GM21447 (cell line): ENCODE data around the gene AHI1.

ENCODE experiments used
- ATAC-seq: cut with Tn5 transposase; IDR thresholded peaks from one replicate; pipeline ENCODE4 v1.9.1; 2021; ENCODE audit not compliant: unreplicated experiment

AHI1 gene

DNA sequence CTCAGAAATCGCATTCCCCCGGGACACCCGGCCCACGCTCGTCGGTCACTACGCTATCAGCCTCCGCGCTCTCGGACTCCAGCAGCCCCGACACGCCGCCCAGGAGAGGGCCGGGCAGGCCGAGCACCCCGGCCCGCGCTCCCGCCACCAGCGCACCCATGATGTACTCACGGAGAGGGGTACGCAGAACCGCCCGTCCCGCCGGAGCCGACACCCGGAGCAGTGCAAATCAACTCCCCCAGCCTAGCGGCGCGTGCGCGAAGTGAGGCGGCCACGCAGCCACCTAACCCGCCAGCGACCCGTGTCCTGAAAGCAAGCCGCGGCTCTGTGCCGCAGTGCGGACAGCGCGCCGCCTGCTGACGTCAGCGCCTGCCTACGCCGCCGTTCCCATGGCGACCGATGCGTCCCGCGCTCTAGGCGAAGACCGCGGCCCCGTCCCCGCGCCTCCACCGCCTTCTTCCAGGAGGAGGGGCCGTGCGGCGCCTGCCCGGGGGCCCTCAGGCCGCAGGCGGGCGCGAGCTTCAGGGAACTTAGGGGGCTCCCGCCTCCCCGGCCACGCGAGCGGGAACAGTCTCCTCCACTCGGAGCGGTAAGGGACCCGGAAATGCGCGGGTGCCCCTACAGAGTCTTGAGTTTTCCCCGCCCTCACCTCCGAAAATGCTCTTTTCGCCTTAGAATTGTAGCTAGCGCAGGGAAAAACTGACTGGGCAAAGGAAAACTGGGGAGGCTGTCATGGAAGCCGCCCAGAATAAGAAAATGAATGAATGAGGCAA is at the start of gene AHI1:
Gene AHI1, minus strand, starts transcription at position 329 of the 773 bp plus-strand sequence. CDS start 5,503 bp downstream, outside the sequence.
- peak; percentile 90 for ATAC-seq

DNA sequence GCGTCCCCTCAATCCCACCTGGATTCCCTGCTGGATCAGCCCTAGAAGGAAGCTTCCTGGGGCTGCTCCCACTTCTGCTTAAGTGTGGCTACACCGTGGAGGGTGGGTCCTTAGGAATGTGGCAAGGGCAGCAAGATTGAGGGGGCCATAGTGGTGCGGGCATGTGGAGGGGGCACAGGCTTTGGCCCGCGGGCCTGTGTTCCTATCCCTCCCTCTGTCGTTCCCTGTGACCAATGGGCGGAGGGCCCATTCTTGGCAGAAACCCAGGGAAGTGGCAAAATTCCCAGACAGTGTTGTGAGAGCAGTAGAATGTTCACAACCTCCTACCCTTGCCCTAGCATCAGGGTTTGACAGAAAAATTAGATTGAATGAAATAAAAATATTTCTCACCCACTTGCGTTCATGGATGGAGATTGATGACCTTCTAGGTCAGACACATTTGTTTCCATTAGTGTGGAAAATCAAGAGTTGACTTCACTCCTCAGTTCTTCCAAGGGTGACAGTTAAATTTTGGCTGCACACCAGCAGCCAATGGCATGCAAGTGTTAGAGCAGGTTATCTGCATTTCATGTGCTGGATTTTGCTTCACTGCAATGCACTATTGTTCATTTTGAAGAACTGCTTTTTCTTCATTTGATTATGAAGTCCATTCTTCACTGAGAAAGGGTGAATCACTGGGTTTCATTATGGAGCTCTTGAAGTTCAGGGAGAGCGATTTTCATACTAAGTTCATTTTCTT is 49.3 kb upstream of the AHI1 start:
- ATAC-seq = no peak

DNA sequence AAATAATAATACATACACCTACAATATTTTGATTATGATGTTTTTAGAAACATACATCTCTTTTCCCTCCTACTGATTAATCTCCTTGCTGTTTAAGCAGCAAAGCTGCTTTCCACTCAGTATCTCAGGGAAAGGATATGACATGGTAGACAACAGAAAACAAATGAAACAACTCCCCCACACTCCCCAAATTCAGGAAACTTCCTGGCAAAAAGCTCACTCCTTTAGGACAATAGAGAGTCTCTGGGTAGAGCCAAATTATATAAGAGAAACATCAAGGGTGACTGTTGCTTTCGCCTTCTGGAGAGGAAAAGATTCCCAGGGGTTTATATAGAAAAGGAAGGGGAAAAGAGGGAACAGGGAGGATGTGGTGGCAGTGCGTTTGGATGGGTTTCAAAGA is 48.7 kb upstream of the AHI1 start:
- no peak for ATAC-seq

DNA sequence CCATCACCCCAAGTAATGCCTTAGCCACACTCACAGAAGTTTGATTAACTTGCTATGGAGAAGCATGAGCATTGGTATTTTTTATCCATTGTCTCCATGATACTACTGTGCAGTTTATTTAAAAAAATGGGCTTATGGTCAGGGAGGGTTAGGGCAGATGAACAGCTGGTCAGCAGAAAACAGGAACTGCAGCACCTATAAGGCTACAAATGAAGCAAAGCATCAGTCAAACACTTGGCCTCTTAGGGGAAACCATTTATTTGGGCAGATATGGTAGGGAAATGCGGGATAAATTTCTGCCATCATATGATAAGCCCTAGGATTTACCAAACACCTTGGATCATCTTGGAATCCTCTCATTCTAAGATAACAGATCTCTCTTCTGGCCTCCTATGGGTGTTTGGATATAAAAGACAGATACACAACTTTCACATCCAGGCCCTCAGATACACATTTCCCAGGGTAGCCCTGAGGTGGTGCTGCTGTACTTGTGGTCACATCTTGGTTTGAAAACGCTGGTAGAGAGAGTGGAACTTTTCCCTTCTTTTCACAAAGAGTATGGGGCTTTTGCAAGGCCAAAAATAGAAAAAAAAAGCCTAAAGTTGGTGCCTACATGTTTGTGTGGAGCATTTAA is 42.8 kb upstream of the AHI1 start:
- ATAC-seq = no peak

DNA sequence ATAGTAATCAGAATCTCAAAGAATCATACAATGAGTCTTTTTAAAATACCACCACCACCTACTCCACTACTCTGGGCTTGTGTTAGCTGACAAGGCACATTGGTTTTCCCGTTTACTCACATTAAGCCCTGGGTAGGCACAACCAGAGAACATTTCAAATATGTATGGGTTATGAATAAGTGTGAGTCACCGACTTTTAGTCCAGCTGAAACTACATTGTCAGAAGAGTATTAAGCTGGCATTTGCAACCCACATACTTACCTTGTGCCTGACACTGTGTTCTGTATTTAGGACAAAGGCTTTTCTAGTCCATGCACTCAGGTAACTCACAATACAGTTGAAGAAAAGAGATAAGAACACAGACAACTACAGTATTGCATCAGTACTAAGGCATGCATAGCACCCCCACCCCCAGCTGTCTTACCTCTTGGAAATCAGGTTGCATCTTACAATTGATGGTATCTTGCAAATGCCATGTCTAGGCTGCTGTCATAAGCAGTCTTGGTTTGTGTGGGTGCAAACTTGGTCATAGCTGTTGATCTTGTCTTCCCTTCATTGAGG is 40.3 kb upstream of the AHI1 start:
- no peak for ATAC-seq

DNA sequence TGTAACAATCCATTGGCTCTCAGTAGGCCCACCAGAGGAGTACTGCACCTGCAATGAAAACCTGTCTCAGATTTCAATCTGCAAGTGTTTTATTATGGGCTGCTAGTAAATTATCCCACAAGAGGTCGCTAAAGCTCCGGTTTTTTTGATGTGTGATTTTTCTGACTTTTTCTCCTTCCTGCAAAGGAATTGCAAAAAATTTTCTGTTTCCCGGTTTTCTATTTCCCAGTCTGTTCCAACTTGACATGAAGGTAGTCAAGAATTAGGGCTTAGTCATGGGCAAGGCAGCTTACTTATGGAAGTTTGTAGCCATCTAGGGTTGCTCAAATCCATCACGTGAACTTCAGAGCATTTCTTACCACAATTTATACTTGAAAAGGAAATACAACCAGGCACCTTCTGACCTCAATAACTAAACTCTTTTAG is 38.5 kb upstream of the AHI1 start:
- ATAC-seq = no peak

DNA sequence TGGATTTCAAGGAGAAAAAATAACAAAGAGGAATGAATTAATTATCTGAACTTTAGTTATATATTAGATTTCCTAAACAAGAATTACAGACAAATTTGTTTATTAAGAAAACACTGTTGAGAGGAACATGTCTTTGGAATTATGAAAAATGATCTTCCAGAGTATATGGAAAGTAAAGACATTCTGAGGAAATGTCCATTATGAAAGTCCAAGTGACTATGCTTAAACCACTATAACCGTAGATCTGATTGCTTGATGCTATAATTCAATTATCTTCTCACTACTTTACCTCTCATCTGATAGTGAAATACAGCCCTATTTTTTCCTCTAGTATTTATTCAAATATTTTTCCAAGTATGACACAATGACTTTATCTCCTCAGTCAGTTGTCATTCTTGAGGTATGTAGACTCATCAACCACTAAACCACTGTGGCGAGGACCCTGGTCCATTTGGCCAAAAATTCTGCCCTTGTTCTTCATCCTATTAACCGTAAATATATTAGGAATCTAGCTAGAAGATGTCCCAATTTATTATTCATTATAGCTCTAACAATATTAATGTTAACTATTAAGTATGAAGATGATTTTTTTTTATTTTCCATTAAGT is 37.3 kb upstream of the AHI1 start:
- ATAC-seq = no peak

DNA sequence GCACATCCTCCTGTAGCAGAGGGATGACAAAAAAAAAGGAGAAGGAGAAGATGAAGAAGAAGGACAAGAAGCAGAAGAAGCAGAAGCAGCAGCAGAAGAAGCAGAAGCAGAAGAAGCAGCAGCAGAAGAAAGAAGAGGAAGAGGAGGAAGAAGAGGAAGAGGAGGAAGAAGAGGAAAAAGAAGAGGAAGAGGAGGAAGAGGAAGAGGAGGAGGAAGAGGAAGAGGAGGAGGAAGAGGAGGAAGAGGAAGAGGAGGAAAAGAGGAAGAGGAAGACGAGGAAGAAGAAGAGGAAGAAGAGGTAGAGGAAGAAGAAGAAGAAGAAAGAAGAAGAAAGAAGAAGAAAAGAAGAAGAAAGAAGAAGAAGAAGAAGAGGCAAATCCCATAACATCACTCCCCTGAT is 35.0 kb upstream of the AHI1 start:
- ATAC-seq = no peak

DNA sequence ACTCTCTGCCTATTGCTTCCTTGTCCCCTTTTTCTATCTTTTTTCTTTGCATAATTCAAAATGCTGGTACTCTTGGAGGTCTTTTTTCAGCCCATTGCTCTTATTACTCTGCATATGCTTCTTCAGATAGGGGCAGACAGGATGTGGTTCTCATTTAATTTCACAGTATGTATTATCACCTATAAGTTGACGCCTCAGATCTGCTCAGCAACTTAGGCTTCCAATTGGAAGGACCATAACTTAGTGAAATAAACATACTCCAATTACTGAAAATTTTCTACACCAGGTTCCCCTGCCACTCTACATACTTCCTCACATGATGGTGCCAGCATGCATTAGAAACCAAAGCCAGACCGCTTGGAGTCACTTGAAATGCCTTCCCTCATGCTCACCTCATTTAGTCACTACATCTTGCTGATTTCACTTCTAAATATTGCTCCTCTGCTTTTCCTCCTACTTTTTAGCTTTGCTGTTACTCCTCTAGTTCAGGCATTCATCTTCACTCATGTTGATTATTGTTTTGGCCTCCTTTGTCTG is 34.5 kb upstream of the AHI1 start:
- ATAC-seq = no peak

DNA sequence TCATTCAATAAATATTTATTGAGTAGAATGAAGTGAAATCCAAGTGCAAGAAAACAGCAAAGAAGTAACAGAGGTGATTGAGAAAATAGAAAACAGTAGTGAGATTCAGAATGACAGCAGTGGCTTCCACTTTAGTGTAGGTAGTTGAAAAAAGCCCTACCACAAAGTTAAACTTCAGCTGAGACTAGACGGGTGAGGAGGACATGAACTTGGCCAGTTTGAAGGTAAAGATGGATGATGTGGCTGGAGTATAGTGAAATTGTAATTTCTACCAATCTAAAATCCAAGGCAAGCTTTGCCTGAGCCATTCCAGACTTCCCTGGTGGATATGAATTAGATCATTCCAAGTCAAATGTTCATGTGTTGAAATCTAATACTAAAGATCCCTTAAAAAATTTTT is 32.6 kb upstream of the AHI1 start:
- no peak for ATAC-seq

DNA sequence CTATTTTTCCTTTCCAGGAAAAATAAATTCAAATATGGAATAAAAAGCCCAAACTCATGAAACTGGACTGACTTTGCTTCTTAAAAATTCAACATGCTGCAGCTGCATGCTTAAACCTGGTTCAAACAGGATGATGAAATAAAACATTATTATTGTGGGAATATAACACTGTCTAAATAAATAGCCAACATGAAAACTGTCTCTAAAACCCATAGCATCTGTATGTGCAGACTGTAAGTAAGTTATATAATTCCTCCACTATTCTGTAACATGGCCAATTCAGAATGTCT is 30.4 kb upstream of the AHI1 start:
- ATAC-seq = no peak

DNA sequence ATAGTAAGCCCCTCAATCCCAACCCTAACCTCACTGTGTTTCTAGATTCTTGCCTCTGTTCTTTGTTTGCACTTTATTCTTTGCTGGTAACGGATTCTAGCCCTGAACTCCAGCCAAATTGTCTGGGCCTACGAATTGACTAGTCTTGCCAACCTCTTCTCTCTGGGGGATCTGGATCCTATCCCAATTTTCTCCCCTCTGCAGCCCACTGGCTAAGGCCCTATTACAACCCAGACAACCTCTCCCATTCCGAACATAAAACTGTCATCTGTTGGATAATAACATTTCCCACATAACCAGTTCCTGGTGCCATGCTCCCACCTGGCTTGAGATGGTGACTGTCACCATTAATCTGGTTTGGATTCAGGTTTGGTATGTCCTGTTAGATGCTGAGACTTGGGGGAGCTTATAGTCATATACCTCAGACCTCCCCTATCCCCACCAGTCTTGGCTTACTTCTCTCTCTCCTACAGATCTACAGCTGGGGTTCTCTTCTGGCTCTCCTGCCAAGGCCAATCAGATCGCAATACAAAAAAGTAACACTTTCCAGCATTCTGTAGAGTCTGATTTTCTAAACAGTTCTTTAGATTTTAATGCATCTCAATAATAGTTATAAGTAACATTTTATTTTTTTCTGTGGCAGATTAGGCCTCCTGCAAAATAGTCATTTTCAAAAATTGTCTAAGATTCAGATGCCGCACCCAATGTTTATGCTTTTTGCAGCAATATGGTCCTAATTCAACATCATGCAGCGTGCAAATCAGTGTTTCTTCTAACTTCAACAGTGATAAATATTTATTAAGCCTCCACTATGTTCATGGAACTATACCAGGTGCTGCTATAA is 29.8 kb upstream of the AHI1 start:
- no peak for ATAC-seq

DNA sequence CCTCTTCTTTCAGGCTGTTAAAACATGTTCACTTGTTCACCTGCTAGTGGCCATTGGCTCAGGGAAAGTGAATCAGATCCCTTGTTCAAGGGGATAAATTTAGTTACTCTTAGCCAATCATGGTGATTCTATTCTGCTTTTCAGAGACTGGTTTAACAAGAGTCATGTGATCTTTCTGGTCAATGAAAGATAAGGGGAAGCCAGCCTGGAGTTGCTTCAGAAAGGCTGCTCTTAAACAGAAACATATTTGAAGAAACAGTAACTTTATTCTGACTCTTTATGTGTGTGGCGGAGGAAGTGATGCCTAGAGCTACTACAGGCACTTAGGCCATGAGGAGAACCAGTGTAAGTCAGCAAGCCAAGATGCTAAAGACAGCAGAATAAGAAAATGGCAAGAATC is 28.1 kb upstream of the AHI1 start:
- ATAC-seq = no peak

DNA sequence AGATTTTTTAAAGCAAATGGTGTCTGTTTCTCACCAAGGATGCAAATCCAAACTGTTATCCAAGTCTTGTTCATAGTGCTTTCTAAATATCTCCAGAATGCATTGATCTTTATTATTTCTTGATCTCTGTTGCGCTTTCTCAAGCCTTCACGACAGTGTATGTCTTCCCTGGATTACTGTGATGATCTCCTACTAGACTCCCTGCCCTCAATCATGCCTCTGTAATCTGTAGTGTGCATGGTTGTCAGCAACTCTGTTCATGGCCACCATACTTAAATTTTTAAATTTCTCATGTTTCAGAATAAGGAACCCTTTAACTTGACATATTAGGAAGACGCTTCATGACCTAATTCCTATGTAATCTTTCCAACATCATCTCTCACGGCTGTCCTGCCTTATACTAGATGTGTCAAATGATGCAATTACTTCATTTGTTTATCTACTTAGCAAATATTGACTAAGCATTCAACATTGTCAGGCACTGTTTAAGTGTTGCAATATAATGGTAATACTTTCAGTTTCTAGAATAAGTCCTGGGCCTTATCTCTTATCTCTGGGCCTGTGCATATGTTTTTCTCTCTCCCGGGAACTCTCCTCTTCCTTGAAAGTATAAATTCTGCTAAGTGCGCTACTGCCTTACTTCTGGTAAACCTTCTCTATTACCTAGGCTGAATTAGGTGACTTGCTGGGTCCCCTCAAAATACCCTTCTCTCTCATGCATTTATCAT is 25.6 kb upstream of the AHI1 start:
- no peak for ATAC-seq

DNA sequence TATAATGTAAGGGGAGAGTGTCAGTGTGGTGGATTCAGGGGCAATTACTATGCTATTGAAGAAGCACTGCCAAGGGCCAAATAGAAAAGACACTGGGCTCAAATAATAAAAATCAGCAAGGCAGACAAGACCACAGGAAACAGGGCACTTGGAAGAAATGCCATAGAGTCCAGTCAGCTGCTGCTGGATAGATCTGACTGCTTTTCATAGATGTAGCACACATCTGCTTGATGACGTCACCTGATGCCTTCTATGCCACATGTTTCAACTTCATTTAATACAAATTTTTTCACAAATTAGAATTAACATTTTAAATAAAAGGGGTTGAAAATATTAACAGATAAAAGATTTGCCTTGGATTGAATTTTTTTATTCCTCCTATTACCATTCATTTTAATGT is 23.9 kb upstream of the AHI1 start:
- no peak for ATAC-seq

DNA sequence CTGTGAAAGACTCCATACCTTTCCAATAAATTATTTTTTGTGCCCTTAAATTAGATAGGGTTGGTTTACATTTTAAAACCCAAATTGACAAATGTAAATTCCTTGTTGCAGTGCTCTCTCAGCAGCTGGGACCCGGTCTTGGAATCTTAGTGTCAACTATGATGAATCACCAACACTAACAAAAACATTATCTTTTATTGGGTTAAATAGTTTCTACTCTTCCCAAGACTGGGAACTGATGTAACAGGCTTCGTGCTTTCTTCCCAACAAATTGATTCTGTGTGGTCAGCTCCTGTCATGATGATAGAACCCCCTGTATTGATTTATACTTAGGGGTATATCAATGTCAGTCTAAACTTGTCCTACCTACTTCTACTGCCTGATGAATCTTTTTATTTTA is 23.2 kb upstream of the AHI1 start:
- ATAC-seq = no peak

DNA sequence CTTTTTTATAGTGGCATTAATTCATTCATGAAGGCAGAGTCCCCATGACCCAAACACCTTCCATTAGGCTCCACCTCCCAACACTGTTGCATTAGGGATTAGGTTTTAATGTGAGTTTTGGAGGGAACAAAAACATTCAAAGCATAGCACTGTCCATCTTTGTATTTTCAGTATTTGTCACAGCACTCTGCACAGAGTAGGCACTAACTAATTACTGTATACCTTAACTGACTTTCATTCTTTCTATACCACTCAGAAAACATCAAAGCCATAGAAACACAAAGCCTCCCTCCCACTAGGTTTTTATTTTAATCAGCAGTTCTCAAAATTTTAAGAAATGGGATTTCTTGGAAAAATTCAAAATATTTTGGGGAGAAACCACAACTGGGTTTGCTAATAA is 21.8 kb upstream of the AHI1 start:
- ATAC-seq = no peak

DNA sequence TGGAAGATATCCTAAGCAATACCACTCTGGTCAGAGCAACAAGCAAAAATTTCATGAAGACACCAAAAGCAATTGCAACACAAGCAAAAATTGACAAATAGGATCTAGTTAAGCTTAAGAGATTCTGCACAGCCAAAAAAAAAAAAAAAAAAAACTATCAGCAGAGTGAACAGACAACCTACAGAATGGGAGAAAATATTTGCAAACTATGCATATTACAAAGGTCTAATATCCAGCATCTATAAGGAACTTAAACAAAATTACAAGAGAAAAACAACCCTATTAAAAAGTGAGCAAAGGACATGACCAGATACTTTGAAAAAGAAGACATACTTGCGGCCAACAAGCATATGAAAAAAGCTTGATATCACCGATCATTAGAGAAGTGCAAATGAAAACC is 20.0 kb upstream of the AHI1 start:
- ATAC-seq = no peak

DNA sequence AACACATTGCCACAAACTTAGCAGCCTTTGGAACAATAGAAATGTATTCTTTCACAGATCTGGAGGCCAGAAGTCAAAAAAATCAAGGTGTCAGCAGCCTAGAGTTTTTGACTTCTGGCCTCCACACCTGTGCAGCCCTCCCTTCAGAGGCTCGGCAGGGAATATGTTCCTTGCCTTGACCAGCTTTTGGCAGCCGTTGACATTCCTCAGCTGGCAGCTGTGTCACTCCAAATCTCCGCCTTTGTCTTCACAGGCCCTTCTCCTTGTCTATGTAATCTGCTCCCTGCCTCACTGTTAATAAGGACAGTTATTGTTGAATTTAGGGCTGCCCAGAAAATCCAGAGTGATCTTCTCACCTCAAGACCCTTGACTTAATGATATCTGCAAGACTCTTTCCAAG is 17.2 kb upstream of the AHI1 start:
- ATAC-seq = no peak
